Stimulated activated CD8-positive, alpha-beta memory T cell treated with anti-CD3 and anti-CD28 coated beads, Interleukin-12 subunit alpha, Interleukin-12 subunit beta, amount 100 ng/mL, for 1 hour (primary cell): ENCODE data around the gene MASP1.
"Not testable (repeated sequence)": the region's sequence is repeated elsewhere in the genome, so short reads cannot be mapped to it uniquely, and the experiment has no call there.

Experiments
- DNase-seq: peaks from one replicate; pipeline ENCODE4 v3.0.0-alpha.2; 2020; ENCODE audit warnings: low read depth

The MASP1 gene

GRCh38 chr3:187227658-187228258 is 63.8 kb downstream of the MASP1 start:
- DNase-seq = no peak

- DNase-seq = no peak
These were observed 67.7 kb downstream of the MASP1 start for GRCh38 chr3:187223799-187224198.

- no peak for DNase-seq
These were observed 68.7 kb downstream of the MASP1 start for GRCh38 chr3:187222801-187223200.

DNA sequence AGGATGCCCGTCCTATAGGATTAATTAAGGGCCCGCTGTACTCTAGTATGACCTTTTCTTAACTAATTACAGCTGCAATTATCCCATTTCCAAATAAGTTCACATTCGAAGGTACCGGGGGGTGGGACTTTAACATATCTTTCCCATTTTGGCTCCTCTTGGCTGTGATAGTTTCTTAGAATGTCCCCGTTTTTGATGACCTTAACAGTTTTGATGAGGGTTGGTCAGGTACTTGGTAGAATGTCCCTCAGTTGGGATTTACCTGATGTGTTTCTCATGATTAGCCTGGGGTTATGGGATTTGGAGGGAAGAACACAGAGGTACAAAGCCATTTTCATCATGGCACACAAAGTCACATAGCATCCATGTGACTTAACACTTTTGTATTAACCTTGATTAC is 76.1 kb downstream of the MASP1 start:
- DNase-seq = no peak

GRCh38 chr3:187213616-187214015 is 77.9 kb downstream of the MASP1 start:
- DNase-seq = no peak

GRCh38 chr3:187212705-187213104 is 78.8 kb downstream of the MASP1 start:
- no peak for DNase-seq

DNA sequence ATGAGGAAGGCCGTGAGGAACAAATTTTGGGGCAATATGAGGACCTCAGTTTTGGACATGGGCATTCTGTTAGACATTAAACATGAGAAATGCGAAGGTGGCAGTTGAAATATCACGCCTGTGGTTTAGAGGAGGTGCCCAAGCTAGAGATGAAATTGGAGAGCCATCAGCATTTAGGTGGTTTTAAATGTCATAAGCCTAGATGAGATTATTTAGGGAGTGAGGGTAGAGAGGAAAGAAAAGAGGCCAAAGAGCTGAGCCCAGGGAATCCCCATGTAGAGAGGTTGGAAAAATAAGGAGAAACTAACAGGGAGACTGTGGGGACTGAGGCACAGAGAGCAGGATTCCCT is 79.4 kb downstream of the MASP1 start:
- no peak for DNase-seq

- no peak for DNase-seq
These were observed 79.9 kb downstream of the MASP1 start for GRCh38 chr3:187211532-187212195.

- DNase-seq = no peak
These were observed 80.8 kb downstream of the MASP1 start for GRCh38 chr3:187210545-187211327.

GRCh38 chr3:187210091-187210490 is 81.4 kb downstream of the MASP1 start:
- no peak for DNase-seq

DNA sequence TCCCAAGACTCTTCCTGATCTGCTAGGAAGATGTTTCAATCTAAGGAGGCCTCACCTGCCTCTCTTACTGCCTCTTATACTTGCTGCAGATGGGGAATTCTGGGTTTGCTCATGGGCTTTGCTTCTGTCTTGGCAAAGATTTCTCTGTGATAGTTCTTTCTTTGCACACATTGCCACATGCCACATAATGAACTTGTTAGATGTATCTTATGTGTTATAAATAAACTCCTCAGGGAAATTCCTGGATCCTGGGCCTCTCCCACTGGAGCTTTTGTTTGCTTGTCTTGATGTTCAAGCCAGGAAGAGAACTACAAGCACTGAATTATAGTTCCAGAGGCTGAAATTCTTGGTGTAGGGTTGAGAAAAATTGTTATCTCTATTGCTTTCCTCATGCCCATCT is 82.0 kb downstream of the MASP1 start:
- DNase-seq = no peak

DNA sequence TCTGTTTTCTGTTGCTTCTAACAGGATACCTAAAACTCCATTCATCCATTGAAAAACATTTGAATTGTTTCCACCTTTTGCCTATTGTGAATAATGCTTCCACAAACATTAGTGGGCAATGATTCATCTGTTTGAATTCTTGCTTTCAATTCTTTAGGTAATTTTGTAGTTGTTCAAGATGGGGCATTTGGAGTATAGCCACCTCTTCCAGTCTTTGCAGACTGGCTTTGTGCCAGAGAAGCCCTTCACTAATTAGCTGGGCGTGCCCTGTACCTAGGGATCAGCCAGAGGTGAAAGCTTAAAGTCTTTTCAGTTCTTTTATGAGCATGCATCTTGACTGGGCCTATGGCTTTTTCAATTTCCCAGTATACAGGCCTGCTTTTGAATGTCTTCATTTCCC is 83.4 kb downstream of the MASP1 start:
- no peak for DNase-seq

DNA sequence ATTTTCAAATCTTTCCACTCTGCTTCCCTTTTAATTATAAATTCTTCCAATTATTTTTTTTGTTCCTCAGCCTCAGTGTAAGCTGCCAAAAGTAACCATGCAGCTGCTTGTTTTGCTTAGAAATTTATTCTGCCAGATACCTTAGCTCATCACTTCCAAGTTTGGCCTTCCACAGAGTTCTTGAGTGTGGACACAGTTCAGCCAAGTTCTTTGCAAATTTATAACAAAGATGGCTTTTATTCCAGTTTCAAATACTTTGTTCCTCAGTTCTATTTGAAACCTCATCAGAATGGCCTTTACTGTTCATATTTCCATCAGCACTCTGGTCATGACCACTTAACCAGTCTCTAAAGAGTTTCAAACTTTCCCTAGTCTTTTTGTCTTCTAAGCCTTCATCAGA is 83.9 kb downstream of the MASP1 start:
- no peak for DNase-seq

GRCh38 chr3:187207062-187207461 is 84.5 kb downstream of the MASP1 start:
- DNase-seq = no peak

DNA sequence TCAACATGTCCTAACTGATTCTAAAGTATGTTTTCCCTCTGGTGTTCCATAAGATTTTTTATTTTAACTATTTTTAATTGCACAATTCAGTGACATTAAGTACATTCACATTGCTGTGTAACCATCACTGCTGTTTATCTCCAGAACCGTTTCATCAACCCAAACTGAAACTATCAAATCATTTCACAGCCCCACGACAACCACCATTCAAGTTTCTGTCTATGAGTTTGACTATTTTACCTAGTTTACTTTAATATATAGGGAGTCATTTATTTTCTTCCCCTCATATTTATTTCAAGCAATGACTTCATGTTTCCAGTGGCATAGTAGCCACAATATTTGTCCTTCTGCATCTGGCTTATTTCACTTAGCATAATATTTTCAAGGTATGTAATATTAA is 85.9 kb downstream of the MASP1 start:
- no peak for DNase-seq

- not testable (repeated sequence) for DNase-seq
These were observed 92.0 kb downstream of the MASP1 start for GRCh38 chr3:187199463-187200050.

DNA sequence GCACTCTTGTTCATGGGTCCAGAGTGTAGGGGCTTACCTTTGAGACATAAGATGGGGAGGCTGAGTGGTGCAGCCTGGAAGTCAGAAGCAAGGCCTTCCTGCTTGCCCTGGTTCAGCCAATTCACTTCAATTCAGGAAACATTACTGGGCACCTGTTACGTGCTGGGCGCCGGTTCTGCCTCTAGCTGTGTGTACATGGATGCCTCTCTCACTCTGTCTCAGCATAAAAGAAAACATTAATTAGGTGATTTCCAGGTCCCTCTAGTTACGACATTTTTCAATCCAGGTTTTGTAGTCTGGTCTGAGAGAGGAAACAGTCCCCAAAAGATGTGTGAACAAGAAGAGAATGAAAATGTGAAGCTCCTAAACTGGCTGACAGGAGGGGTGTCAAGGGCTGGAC is 93.0 kb downstream of the MASP1 start:
- DNase-seq = no peak

DNA sequence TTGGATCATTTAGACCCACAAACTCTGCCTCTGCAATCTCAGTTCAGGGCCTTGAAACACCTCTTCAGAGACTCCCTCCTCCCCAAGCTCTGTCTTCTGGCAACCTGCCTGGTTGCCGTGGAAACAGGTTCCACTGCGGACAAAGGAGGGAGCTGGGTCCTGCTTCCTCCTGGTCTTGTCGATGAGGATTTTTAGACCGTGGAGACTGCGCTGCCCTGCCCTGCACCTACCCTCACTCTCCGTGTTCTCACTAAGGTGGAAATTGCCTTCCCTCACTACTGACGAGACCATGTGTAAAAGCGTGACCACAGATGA is 94.2 kb downstream of the MASP1 start, which contains the start of gene RTP1:
TSS of gene RTP1 (plus strand) at position 152 of the 315 bp plus-strand sequence. CDS start at position 182, 30 bp downstream.
- no peak for DNase-seq

DNA sequence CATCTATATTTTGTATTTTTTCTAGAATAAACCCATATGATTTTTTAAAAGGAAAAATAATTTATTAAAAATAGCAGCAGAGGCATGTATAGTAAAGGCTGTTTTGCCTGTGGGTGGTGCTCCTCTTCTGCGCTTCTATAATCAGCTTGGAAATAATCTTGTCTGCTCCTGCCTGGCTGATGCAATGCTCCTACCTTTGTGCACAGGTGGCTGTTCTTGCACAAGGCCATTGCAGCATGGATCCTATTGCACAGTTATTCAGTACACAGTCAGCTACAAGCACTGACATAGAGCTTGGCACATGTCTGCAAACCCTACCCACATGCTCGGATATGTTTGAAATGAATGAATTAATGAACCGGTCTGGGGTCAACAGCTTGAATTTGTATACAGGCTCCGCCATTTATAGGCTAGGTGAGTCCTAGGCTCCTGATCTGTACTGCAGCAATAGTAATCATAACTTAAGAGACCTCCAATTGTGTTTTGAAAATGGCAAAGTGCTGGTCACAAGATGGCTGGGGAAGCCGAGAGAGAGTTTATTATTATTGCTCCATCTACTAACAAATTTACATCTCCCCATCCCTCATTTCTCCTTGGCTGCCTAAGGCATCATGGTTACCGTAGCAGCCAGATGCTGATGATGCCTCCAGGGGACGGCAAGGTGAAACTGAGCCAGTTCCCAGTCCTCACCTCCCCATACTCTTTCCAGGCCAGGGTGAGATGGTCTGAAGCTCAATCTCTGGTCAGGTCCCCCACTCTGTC is 94.8 kb downstream of the MASP1 start:
- DNase-seq = no peak

DNA sequence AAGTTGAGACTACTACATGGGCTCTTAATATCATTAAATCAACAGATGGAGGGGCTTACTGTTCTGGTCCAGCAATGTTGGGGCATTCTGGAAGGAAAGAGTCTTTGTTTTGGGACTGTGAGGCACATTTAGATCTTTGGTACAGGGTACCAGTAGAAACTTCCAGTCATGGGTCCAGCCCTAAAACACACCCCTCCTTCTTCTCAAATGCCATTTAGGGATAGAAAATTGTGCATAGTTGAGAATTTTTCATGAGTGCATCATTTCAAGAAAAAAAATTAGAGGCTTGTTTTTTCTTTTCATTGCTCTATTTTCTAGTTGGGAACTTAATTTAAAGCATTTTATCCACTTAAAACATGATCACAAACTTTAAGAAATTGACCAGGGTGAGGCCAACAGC is 98.4 kb downstream of the MASP1 start:
- DNase-seq = no peak

- no peak for DNase-seq
These were observed 100.3 kb downstream of the MASP1 start for GRCh38 chr3:187191271-187191670.

GRCh38 chr3:187188931-187189330 is 102.6 kb downstream of the MASP1 start:
- DNase-seq = no peak
